Neural progenitor cell (in vitro differentiated cells): ENCODE data around the gene ERICH6. TPM values are rescaled to one million over a fixed set of nuclear protein-coding genes. Genes with fewer than 3 reads are reported as not detected.

ENCODE experiments used
- DNase-seq: peaks from one replicate; pipeline ENCODE4 v3.0.0-alpha.2; 2016; ENCODE audit warnings: low spot score
- H2AFZ ChIP-seq: fragments of 200-600 bp; sonication (generic); replicated peaks from 2 replicates; pipeline ENCODE4 v1.6.1; 2016; ENCODE audit warnings: antibody characterized with exemption
- H3F3A ChIP-seq: fragments of 200-600 bp; sonication (generic); 2 replicates; pipeline ENCODE4 v1.6.1; 2016; ENCODE audit warnings: antibody characterized with exemption, low read depth
- H3K27ac ChIP-seq: fragments of 200-600 bp; sonication (generic); 2 replicates; pipeline ENCODE4 v1.5.1; 2016; ENCODE audit warnings: mild to moderate bottlenecking
- H3K27me3 ChIP-seq: fragments of 200-600 bp; sonication (generic); 2 replicates; pipeline ENCODE4 v1.6.1; 2016; ENCODE audit warnings: mild to moderate bottlenecking, moderate library complexity
- H3K36me3 ChIP-seq: fragments of 200-600 bp; sonication (generic); 2 replicates; pipeline ENCODE4 v1.5.1; 2016
- H3K4me1 ChIP-seq: fragments of 200-600 bp; sonication (generic); 2 replicates; pipeline ENCODE4 v1.6.1; 2016; ENCODE audit warnings: mixed run types
- H3K4me2 ChIP-seq: fragments of 200-600 bp; sonication (generic); 2 replicates; pipeline ENCODE4 v1.6.1; 2016
- H3K4me3 ChIP-seq: fragments of 200-600 bp; sonication (generic); 2 replicates; pipeline ENCODE4 v1.5.1; 2016
- H3K79me2 ChIP-seq: fragments of 200-600 bp; sonication (generic); 2 replicates; pipeline ENCODE4 v1.6.1; 2016; ENCODE audit warnings: low read depth
- H3K9ac ChIP-seq: fragments of 200-600 bp; sonication (generic); 2 replicates; pipeline ENCODE4 v1.6.1; 2016
- H3K9me3 ChIP-seq: fragments of 200-600 bp; sonication (generic); 2 replicates; pipeline ENCODE4 v1.5.1; 2016; ENCODE audit warnings: low read depth
- H4K20me1 ChIP-seq: fragments of 200-600 bp; sonication (generic); 2 replicates; pipeline ENCODE4 v1.6.1; 2016; ENCODE audit warnings: low read depth
- H3K27ac Mint-ChIP-seq: 3 replicates; pipeline ENCODE4 v1.8.0; 2021; ENCODE audit warnings: mixed read lengths
- H3K27me3 Mint-ChIP-seq: 2 replicates; pipeline ENCODE4 v1.8.0; 2022; ENCODE audit warnings: low read depth, mild to moderate bottlenecking, inconsistent platforms, moderate library complexity, mixed read lengths; ENCODE audit not compliant: insufficient read depth
- H3K36me3 Mint-ChIP-seq: 3 replicates; pipeline ENCODE4 v1.8.0; 2021; ENCODE audit warnings: mixed read lengths
- H3K4me1 Mint-ChIP-seq: 3 replicates; pipeline ENCODE4 v1.8.0; 2021; ENCODE audit warnings: mixed read lengths
- H3K4me3 Mint-ChIP-seq: 3 replicates; pipeline ENCODE4 v1.8.0; 2021; ENCODE audit warnings: mild to moderate bottlenecking, moderate library complexity, mixed read lengths
- H3K9me3 Mint-ChIP-seq: 3 replicates; pipeline ENCODE4 v1.8.0; 2020; ENCODE audit warnings: mixed read lengths
- EZH2 ChIP-seq: fragments of 200-600 bp; sonication (generic); IDR thresholded peaks from 2 replicates; pipeline ENCODE4 v1.6.1; 2017; ENCODE audit warnings: antibody characterized with exemption, mild to moderate bottlenecking, moderate library complexity
- EZH2phosphoT487 ChIP-seq: fragments of 200-600 bp; sonication (generic); IDR thresholded peaks from 2 replicates; pipeline ENCODE4 v1.6.1; 2017; ENCODE audit warnings: antibody characterized with exemption
- total RNA-seq: library from RNA; depleted of rRNA; stranded (reverse); fragments of >200 nt; gene quantifications from 2 replicates; pipeline ENCODE4 v1.2.3, GENCODE V29; 2015; ENCODE audit warnings: low replicate concordance
- TF ChIP-seq, protein P1 (sequence below): fragments of 200-600 bp; sonication (generic); IDR thresholded peaks from 2 replicates; pipeline ENCODE4 v1.5.1; 2017; ENCODE audit warnings: antibody characterized with exemption, mild to moderate bottlenecking

ERICH6 gene
- total RNA-seq, 1 donor from 2014 or later, result not detected

GRCh38 chr3:150673966-150674365 lies 29.8 kb downstream of the ERICH6 start:
- Histone ChIP-seq H3K79me2 (no peaks in the 10 kb centered on the region), H3K27me3 (no peaks in the 10 kb centered on the region), H3K4me2 (no peak overlapping the region), H3K4me1 (no peaks in the 10 kb centered on the region), H3F3A (no peaks in the 10 kb centered on the region), H3K36me3 (peaks cover 2% of the 10 kb centered on the region), H3K27ac (no peak overlapping the region), H4K20me1 (no peaks in the 10 kb centered on the region), H2AFZ (no peak overlapping the region), H3K9ac (no peak overlapping the region), H3K4me3 (no peak overlapping the region), H3K9me3 (peaks cover 7% of the 10 kb centered on the region)
- Mint-ChIP-seq H3K27ac (no peak overlapping the region), H3K4me1 (no peaks in the 10 kb centered on the region), H3K9me3 (peaks cover 16% of the 10 kb centered on the region), H3K4me3 (no peak overlapping the region), H3K36me3 (no peaks in the 10 kb centered on the region), H3K27me3 (no peaks in the 10 kb centered on the region)
- DNase-seq, result no peak
- TF ChIP-seq EZH2 (no peak), EZH2phosphoT487 (no peak)
- TF ChIP-seq, protein P1, sequence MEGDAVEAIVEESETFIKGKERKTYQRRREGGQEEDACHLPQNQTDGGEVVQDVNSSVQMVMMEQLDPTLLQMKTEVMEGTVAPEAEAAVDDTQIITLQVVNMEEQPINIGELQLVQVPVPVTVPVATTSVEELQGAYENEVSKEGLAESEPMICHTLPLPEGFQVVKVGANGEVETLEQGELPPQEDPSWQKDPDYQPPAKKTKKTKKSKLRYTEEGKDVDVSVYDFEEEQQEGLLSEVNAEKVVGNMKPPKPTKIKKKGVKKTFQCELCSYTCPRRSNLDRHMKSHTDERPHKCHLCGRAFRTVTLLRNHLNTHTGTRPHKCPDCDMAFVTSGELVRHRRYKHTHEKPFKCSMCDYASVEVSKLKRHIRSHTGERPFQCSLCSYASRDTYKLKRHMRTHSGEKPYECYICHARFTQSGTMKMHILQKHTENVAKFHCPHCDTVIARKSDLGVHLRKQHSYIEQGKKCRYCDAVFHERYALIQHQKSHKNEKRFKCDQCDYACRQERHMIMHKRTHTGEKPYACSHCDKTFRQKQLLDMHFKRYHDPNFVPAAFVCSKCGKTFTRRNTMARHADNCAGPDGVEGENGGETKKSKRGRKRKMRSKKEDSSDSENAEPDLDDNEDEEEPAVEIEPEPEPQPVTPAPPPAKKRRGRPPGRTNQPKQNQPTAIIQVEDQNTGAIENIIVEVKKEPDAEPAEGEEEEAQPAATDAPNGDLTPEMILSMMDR, result no peak

DNA sequence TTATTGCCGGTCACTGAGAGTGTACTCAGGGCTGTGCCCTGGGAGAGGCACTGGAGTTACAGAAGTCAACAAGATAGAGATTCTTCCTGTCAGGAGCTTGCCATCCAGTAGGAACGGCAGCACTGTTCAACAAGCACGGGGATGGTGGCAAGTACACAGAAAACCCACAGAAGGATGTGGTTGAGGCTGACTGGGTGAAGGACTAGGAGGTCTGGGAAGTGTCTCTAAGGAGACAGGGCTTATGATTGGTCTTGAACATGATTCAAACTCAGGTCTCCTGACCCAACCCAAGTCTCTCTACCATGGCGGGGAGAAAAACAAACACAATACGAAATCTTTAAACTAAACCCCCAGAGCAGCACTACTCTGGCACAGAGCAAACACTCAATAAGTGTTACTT lies 37.6 kb downstream of the ERICH6 start:
- Histone ChIP-seq H3K36me3 (no peaks in the 10 kb centered on the region), H3K9me3 (no peaks in the 10 kb centered on the region), H3K4me1 (no peaks in the 10 kb centered on the region), H3K79me2 (no peaks in the 10 kb centered on the region), H3K9ac (no peak overlapping the region), H3K27ac (no peak overlapping the region), H3K27me3 (no peaks in the 10 kb centered on the region), H3K4me2 (no peak overlapping the region), H4K20me1 (no peaks in the 10 kb centered on the region), H3K4me3 (no peak overlapping the region), H3F3A (no peaks in the 10 kb centered on the region), H2AFZ (no peak overlapping the region)
- Mint-ChIP-seq H3K36me3 (no peaks in the 10 kb centered on the region), H3K9me3 (no peaks in the 10 kb centered on the region), H3K4me3 (no peak overlapping the region), H3K27ac (no peak overlapping the region), H3K4me1 (no peaks in the 10 kb centered on the region), H3K27me3 (no peaks in the 10 kb centered on the region)
- TF ChIP-seq, protein P1, result no peak
- TF ChIP-seq EZH2phosphoT487 (no peak), EZH2 (no peak)
- DNase-seq, result no peak

- Mint-ChIP-seq H3K27me3 (no peaks in the 10 kb centered on the region), H3K36me3 (no peaks in the 10 kb centered on the region), H3K27ac (no peak overlapping the region), H3K9me3 (no peaks in the 10 kb centered on the region), H3K4me1 (no peaks in the 10 kb centered on the region), H3K4me3 (no peak overlapping the region)
- Histone ChIP-seq H3K27me3 (no peaks in the 10 kb centered on the region), H3K4me1 (peaks cover 7% of the 10 kb centered on the region), H3K4me3 (no peak overlapping the region), H3K9me3 (no peaks in the 10 kb centered on the region), H3K27ac (no peak overlapping the region), H4K20me1 (no peaks in the 10 kb centered on the region), H3K36me3 (no peaks in the 10 kb centered on the region), H3K4me2 (no peak overlapping the region), H3F3A (no peaks in the 10 kb centered on the region), H3K79me2 (no peaks in the 10 kb centered on the region), H2AFZ (no peak overlapping the region), H3K9ac (no peak overlapping the region)
- no peak for DNase-seq
- TF ChIP-seq, protein P1, result no peak
- TF ChIP-seq EZH2phosphoT487 (no peak), EZH2 (no peak)
Measured at GRCh38 chr3:150663461-150663860, 40.3 kb downstream of the ERICH6 start.
